Chondrocyte (in vitro differentiated cells): Measurements from ENCODE around the gene BAX. TPM values are rescaled to one million over a fixed set of nuclear protein-coding genes. Genes with fewer than 3 reads are reported as not detected.

Experiments used
- DNase-seq: peaks from one replicate; pipeline ENCODE4 v3.0.0; 2021; ENCODE audit warnings: mixed read lengths, low spot score
- H3K27ac Mint-ChIP-seq: one replicate; pipeline ENCODE4 v1.8.0; 2021; ENCODE audit warnings: mild to moderate bottlenecking, moderate library complexity, mixed read lengths; ENCODE audit not compliant: unreplicated experiment
- H3K27me3 Mint-ChIP-seq: 2 replicates; pipeline ENCODE4 v1.8.0; 2021; ENCODE audit warnings: low read depth, mixed read lengths
- H3K36me3 Mint-ChIP-seq: 2 replicates; pipeline ENCODE4 v1.8.0; 2021; ENCODE audit warnings: low read depth, mixed read lengths
- H3K4me1 Mint-ChIP-seq: 2 replicates; pipeline ENCODE4 v1.8.0; 2021; ENCODE audit warnings: low read depth, mild to moderate bottlenecking, mixed read lengths
- H3K4me3 Mint-ChIP-seq: one replicate; pipeline ENCODE4 v1.8.0; 2021; ENCODE audit warnings: mild to moderate bottlenecking, moderate library complexity, mixed read lengths; ENCODE audit not compliant: unreplicated experiment
- H3K9me3 Mint-ChIP-seq: 2 replicates; pipeline ENCODE4 v1.8.0; 2021; ENCODE audit warnings: low read depth, mixed read lengths
- total RNA-seq: library from RNA; stranded (reverse); gene quantifications from 3 replicates; pipeline ENCODE4 v1.2.1, GENCODE V29; 2021
- TF ChIP-seq, protein P1 (sequence below): fragments of 200-600 bp; sonication (generic); IDR thresholded peaks from 2 replicates; pipeline ENCODE4 v1.5.0; 2021; ENCODE audit warnings: antibody characterized with exemption, mild to moderate bottlenecking, moderate library complexity

The BAX gene
- total RNA-seq, 1 donor from 2014 or later, result 161 TPM

DNA sequence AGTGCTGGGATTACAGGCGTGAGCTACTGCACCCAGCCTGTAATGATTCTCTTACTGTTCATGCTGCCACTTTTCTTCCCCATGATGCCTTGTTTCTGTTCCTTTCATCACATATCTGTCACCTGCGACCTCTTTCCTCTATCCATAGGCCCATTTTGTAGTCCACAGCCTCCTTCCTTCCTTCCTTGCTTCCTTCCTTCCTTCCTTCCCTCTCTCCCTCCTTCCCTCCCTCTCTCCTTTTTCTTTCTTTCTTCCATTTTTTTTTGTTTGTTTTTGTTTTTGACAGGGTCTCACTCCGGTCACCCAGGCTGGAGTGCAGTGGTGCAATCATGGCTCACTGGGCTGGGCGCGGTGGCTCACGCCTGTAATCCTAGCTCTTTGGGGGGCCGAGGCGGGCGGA, 34.2 kb downstream of the BAX start:
- Mint-ChIP-seq H3K9me3 (no peaks in the 10 kb centered on the region), H3K4me3 (no peak overlapping the region), H3K36me3 (peaks cover 19% of the 10 kb centered on the region), H3K27ac (peak overlapping the region; percentile 23), H3K27me3 (no peaks in the 10 kb centered on the region), H3K4me1 (peaks cover 25% of the 10 kb centered on the region)
- DNase-seq, result no peak
- TF ChIP-seq, protein P1, sequence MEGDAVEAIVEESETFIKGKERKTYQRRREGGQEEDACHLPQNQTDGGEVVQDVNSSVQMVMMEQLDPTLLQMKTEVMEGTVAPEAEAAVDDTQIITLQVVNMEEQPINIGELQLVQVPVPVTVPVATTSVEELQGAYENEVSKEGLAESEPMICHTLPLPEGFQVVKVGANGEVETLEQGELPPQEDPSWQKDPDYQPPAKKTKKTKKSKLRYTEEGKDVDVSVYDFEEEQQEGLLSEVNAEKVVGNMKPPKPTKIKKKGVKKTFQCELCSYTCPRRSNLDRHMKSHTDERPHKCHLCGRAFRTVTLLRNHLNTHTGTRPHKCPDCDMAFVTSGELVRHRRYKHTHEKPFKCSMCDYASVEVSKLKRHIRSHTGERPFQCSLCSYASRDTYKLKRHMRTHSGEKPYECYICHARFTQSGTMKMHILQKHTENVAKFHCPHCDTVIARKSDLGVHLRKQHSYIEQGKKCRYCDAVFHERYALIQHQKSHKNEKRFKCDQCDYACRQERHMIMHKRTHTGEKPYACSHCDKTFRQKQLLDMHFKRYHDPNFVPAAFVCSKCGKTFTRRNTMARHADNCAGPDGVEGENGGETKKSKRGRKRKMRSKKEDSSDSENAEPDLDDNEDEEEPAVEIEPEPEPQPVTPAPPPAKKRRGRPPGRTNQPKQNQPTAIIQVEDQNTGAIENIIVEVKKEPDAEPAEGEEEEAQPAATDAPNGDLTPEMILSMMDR, result no peak

DNA sequence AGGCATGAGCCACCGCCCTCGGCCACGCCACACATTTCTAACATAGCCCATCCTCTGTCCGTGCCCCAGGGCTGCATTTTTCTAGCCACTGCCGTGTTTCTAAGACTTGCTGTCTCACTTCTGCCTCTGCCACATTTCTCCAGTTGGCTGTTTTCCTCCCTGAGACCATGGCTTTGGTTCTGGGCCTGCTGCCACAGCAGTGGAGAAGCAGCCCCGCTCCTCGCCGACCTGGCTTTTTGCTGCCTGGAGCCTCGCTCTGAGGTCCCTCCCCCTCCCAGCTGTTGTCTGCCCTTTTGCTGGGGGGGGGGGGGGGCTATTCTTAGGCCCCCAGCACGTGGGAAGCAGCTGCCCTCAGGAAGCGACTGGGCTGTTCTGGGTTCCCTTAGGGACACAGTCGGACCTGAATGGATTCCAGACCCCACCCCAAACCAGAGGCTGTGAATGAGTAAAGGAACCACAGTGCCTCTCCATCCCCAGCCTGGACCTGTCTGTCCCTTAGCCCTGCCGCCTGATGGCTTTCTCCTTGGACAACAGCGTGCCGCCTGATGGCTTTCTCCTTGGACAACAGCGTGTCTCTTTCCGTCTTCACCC, 35.1 kb downstream of the BAX start:
- Mint-ChIP-seq H3K36me3 (peaks cover 19% of the 10 kb centered on the region), H3K9me3 (no peaks in the 10 kb centered on the region), H3K4me3 (no peak overlapping the region), H3K27ac (peak overlapping the region; percentile 36), H3K27me3 (no peaks in the 10 kb centered on the region), H3K4me1 (peaks cover 34% of the 10 kb centered on the region)
- TF ChIP-seq, protein P1, result no peak
- no peak for DNase-seq

DNA sequence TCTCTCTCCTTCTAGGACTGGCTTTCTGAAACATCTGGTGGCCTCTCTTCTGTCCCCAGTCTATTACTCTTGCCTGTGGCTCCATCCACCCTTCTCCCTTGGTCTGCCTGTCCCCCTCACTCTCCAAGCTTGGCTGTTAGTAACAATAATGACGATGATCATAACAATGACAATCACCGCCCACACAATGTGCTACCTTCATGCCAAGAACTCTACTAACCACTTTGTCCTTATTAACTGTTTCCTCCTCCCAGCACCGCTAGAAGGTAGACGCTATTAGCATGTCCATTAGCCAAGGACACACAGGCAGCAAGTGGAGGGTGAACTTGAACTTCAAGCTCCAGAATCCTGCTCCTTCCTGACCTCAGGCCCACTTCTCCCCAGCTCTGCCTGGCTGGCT, 35.7 kb downstream of the BAX start:
- H3K27me3 Mint-ChIP-seq, result no peaks in the 10 kb centered on the region
- peaks cover 17% of the 10 kb centered on the region for H3K36me3 Mint-ChIP-seq
- DNase-seq, result no peak
- H3K4me3 Mint-ChIP-seq, result no peak overlapping the region
- peaks cover 40% of the 10 kb centered on the region for H3K4me1 Mint-ChIP-seq
- H3K27ac Mint-ChIP-seq, result no peak overlapping the region
- TF ChIP-seq, protein P1, result no peak
- no peaks in the 10 kb centered on the region for H3K9me3 Mint-ChIP-seq

DNA sequence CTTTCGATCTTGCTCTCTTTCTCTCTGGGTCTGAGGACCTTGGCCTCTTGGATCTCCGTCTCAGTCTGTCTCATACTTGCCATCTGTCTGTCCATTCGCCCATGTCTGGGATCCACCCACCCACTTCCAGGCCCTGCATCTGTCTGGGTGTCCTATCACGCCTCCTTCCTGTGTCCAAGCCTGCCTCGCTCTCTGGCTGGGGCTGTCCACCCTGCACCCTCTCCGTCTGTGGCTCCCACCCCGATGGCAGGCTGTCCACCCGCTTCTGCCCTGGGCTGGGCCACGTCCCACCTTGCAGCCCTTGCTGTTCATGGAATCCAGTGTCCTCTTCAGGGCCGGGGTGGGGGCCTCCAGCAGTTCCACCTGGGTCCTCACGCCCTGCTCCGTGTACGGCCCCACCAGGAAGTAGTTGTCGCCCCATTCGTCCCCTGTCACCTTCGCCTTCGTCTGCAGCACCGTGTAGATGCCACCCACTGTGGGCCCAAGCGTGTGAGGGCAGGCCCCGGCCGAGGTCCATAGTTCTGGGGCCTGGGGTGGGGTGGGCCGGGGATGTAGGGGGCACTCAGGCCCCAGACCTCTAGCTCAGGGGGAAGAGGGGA, 36.4 kb downstream of the BAX start:
- H3K4me1 Mint-ChIP-seq, result peaks cover 40% of the 10 kb centered on the region
- no peak overlapping the region for H3K27ac Mint-ChIP-seq
- DNase-seq, result no peak
- no peaks in the 10 kb centered on the region for H3K27me3 Mint-ChIP-seq
- H3K9me3 Mint-ChIP-seq, result no peaks in the 10 kb centered on the region
- peak overlapping the region; percentile 98 for H3K4me3 Mint-ChIP-seq
- peaks cover 14% of the 10 kb centered on the region for H3K36me3 Mint-ChIP-seq
- TF ChIP-seq, protein P1, result no peak

DNA sequence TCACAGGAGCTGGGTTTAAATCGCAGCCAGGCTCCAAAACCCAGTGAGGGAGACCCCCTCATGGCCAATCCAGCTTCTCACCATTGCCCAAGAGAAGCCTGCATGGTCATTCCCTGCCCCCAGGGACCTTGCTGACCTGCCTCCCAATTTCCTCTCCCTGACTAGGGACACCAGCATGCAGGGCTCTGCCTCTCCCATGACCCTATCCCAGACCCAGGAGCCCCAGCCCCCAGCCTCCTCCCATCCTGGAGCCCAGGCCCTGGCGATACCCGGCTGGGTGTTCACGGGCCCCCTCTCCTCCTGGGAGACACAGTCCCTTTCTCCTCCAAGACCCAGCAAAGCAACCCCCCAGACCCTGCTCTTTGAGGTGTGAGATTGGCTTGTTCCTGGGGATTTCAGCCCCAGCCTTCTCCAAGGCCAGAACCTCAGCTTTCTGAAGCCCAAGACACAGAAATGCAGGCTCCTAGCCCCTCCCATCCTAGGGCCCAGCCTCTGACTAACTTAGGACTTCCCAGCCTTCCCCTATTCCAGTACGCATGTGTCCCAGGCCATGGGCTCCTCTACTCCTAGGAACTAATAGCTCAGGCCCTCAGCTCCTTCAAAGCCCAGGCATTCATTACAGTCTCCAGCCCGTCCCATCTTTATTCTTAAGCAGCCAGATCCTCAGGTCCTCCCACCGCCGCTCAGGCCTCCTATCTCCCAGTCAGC, 37.4 kb downstream of the BAX start:
- peaks cover 40% of the 10 kb centered on the region for H3K4me1 Mint-ChIP-seq
- H3K4me3 Mint-ChIP-seq, result peak overlapping the region; percentile 98
- DNase-seq, result no peak
- H3K27ac Mint-ChIP-seq, result peak overlapping the region; percentile 93
- H3K9me3 Mint-ChIP-seq, result no peaks in the 10 kb centered on the region
- H3K27me3 Mint-ChIP-seq, result no peaks in the 10 kb centered on the region
- H3K36me3 Mint-ChIP-seq, result peaks cover 14% of the 10 kb centered on the region
- TF ChIP-seq, protein P1, result no peak
